ENCODE data around the gene BTN2A1. TPM values are rescaled to one million over a fixed set of nuclear protein-coding genes. Genes with fewer than 3 reads are reported as not detected.

The BTN2A1 gene
- total RNA-seq, 4 donors from 2014 or later: 6.2 to 9.7 (median 8.1) TPM

- in situ Hi-C loops (cut with MboI; ENCODE audit: low sequenced_read_pairs in 4 of 4) (no loop called here), intact Hi-C loops (cut with DNase I; ENCODE audit: low total_unique reads) (no loop called here)
- no peak for DNase-seq
- Histone ChIP-seq H3K36me3 (no peaks in the 10 kb centered on the region), H3K9me3 (no peaks in the 10 kb centered on the region), H3K4me3 (peak overlapping the region; percentile 46 to 60 (median 58)), H3K4me1 (peaks cover 0 to 6% of the 10 kb centered on the region in 2 donors), H3K27ac (peak overlapping the region; percentile 60 to 84 (median 74)), H3K27me3 (no peaks in the 10 kb centered on the region)
- TF ChIP-seq POLR2A (IDR thresholded peaks at IDR 0.05) (no peak), CTCF (IDR thresholded peaks at IDR 0.05 in 4 of 5, conservative IDR thresholded peaks at IDR 0.05 in 1 of 5) (no peak)
- ATAC-seq: no peak
Measured at GRCh38 chr6:26439151-26440125, 18.3 kb upstream of the BTN2A1 start.

- Histone ChIP-seq H3K4me3 (peak overlapping the region; percentile 46 to 60 (median 58)), H3K4me1 (peaks cover 0 to 6% of the 10 kb centered on the region in 2 donors), H3K36me3 (no peaks in the 10 kb centered on the region), H3K9me3 (no peaks in the 10 kb centered on the region), H3K27ac (peak overlapping the region; percentile 60 to 84 (median 74)), H3K27me3 (no peaks in the 10 kb centered on the region)
- ATAC-seq: no peak
- no peak for TF ChIP-seq CTCF (IDR thresholded peaks at IDR 0.05 in 4 of 5, conservative IDR thresholded peaks at IDR 0.05 in 1 of 5)
- TF ChIP-seq POLR2A (IDR thresholded peaks at IDR 0.05): no peak
- intact Hi-C loops (cut with DNase I; ENCODE audit: low total_unique reads) (no loop called here), in situ Hi-C loops (cut with MboI; ENCODE audit: low sequenced_read_pairs in 4 of 4) (no loop called here)
- no peak for DNase-seq
Measured at GRCh38 chr6:26440977-26441358, 16.8 kb upstream of the BTN2A1 start.

GRCh38 chr6:26441977-26442376, 15.8 kb upstream of the BTN2A1 start:
- intact Hi-C loops (cut with DNase I; ENCODE audit: low total_unique reads) (no loop called here), in situ Hi-C loops (cut with MboI; ENCODE audit: low sequenced_read_pairs in 4 of 4) (no loop called here)
- Histone ChIP-seq H3K9me3 (no peaks in the 10 kb centered on the region), H3K27me3 (no peaks in the 10 kb centered on the region), H3K27ac (no peak overlapping the region), H3K4me3 (peak overlapping the region in 1 of 4 donors; percentile 57), H3K36me3 (no peaks in the 10 kb centered on the region), H3K4me1 (peaks cover 0 to 6% of the 10 kb centered on the region in 2 donors)
- no peak for ATAC-seq
- DNase-seq: no peak
- no peak for TF ChIP-seq CTCF (IDR thresholded peaks at IDR 0.05 in 4 of 5, conservative IDR thresholded peaks at IDR 0.05 in 1 of 5)
- TF ChIP-seq POLR2A (IDR thresholded peaks at IDR 0.05): no peak

- Histone ChIP-seq H3K27ac (no peak overlapping the region), H3K9me3 (no peaks in the 10 kb centered on the region), H3K4me1 (no peaks in the 10 kb centered on the region), H3K36me3 (no peaks in the 10 kb centered on the region), H3K27me3 (no peaks in the 10 kb centered on the region), H3K4me3 (no peak overlapping the region)
- in situ Hi-C loops (cut with MboI; ENCODE audit: low sequenced_read_pairs in 4 of 4) (no loop called here), intact Hi-C loops (cut with DNase I; ENCODE audit: low total_unique reads) (no loop called here)
- TF ChIP-seq POLR2A (IDR thresholded peaks at IDR 0.05) (no peak), CTCF (IDR thresholded peaks at IDR 0.05 in 4 of 5, conservative IDR thresholded peaks at IDR 0.05 in 1 of 5) (no peak)
- no peak for ATAC-seq
- no peak for DNase-seq
Measured at GRCh38 chr6:26445934-26446667, 11.7 kb upstream of the BTN2A1 start.
